GM23248 (cell line): ENCODE measurements around the gene SLITRK4. TPM values are rescaled to one million over a fixed set of nuclear protein-coding genes. Genes with fewer than 3 reads are reported as not detected.

Experiments used
- DNase-seq: peaks from one replicate; pipeline ENCODE4 v3.0.0-alpha.2; 2015
- H2AFZ ChIP-seq: fragments of 200-600 bp; sonication (generic); 2 replicates; pipeline ENCODE4 v1.6.1; 2016; ENCODE audit warnings: antibody characterized with exemption
- H3F3A ChIP-seq: fragments of 200-600 bp; sonication (generic); 2 replicates; pipeline ENCODE4 v1.6.1; 2016; ENCODE audit warnings: mild to moderate bottlenecking, antibody characterized with exemption, mixed run types; ENCODE audit not compliant: insufficient read depth
- H3K27ac ChIP-seq: fragments of 200-600 bp; sonication (generic); 2 replicates; pipeline ENCODE4 v1.5.1; 2016; ENCODE audit warnings: mild to moderate bottlenecking
- H3K27me3 ChIP-seq: fragments of 200-600 bp; sonication (generic); replicated peaks from 2 replicates; pipeline ENCODE4 v1.6.1; 2016; ENCODE audit warnings: mild to moderate bottlenecking; ENCODE audit not compliant: insufficient read depth
- H3K36me3 ChIP-seq: fragments of 200-600 bp; sonication (generic); 2 replicates; pipeline ENCODE4 v1.6.1; 2016; ENCODE audit warnings: low read depth, mild to moderate bottlenecking
- H3K4me1 ChIP-seq: fragments of 200-600 bp; sonication (generic); 2 replicates; pipeline ENCODE4 v1.6.1; 2016; ENCODE audit warnings: mild to moderate bottlenecking; ENCODE audit not compliant: insufficient read depth
- H3K4me2 ChIP-seq: fragments of 200-600 bp; sonication (generic); one replicate; pipeline ENCODE4 v1.6.1; 2016; ENCODE audit warnings: mild to moderate bottlenecking; ENCODE audit not compliant: unreplicated experiment
- H3K4me3 ChIP-seq: fragments of 200-600 bp; sonication (generic); 2 replicates; pipeline ENCODE4 v1.5.1; 2016; ENCODE audit warnings: mild to moderate bottlenecking
- H3K79me2 ChIP-seq: fragments of 200-600 bp; sonication (generic); 2 replicates; pipeline ENCODE4 v1.6.1; 2016; ENCODE audit warnings: mild to moderate bottlenecking; ENCODE audit not compliant: insufficient read depth
- H3K9ac ChIP-seq: fragments of 200-600 bp; sonication (generic); 2 replicates; pipeline ENCODE4 v1.6.1; 2016; ENCODE audit warnings: mild to moderate bottlenecking
- H3K9me2 ChIP-seq: fragments of 200-600 bp; sonication (generic); 2 replicates; pipeline ENCODE4 v1.6.1; 2016; ENCODE audit warnings: mixed run types, mild to moderate bottlenecking, moderate library complexity; ENCODE audit not compliant: insufficient read depth
- H3K9me3 ChIP-seq: fragments of 200-600 bp; sonication (generic); one replicate; pipeline ENCODE4 v1.6.1; 2017; ENCODE audit warnings: low read depth
- H4K20me1 ChIP-seq: fragments of 200-600 bp; sonication (generic); 2 replicates; pipeline ENCODE4 v1.6.0; 2016; ENCODE audit not compliant: insufficient read depth
- EZH2 ChIP-seq: fragments of 200-600 bp; sonication (generic); IDR thresholded peaks from 2 replicates; pipeline ENCODE4 v1.6.1; 2018; ENCODE audit warnings: antibody characterized with exemption, mild to moderate bottlenecking; ENCODE audit not compliant: insufficient read depth, poor library complexity, severe bottlenecking
- EZH2phosphoT487 ChIP-seq: fragments of 200-600 bp; sonication (generic); IDR thresholded peaks from 2 replicates; pipeline ENCODE4 v1.6.1; 2018; ENCODE audit warnings: antibody characterized with exemption, moderate library complexity, mild to moderate bottlenecking, low read depth; ENCODE audit not compliant: insufficient read depth
- WGBS, 2 experiments: methylation state at CpG; one replicate each; pipeline ENCODE4 v1.1.6; 2015 to 2017; ENCODE audit warnings: low lambda C conversion rate in 2 of 2, low coverage in 1 of 2; ENCODE audit errors: missing lambda C conversion rate in 2 of 2; 5-methylcytosine and 5-hydroxymethylcytosine counted together
- in situ Hi-C: fragments of 300-500 bp; cut with MboI; formaldehyde crosslinking; loops from 2 replicates; pipeline ENCODE4 v1.15.0; 2020
- polyA plus RNA-seq: library from polyadenylated mRNA; unstranded; fragments of >200 nt; fragmentation: Nextera tagmentation; extraction: Ambion mirVana; gene quantifications from 2 replicates; pipeline ENCODE4 v1.2.1, GENCODE V29; 2016
- total RNA-seq: library from RNA; depleted of rRNA; stranded (reverse); fragments of >200 nt; shearing (Covaris generic); gene quantifications from 2 replicates; pipeline ENCODE4 v1.2.3, GENCODE V29; 2014; rRNA removed

SLITRK4 gene
- total and polyA plus RNA-seq, 2 experiments from 2014 or later = not detected

- Histone ChIP-seq H3K79me2 (no peaks in the 10 kb centered on the region), H3K9ac (no peak overlapping the region), H3F3A (no peaks in the 10 kb centered on the region), H3K27me3 (no peaks in the 10 kb centered on the region), H3K4me3 (no peak overlapping the region), H3K9me3 (no peaks in the 10 kb centered on the region), H3K4me2 (no peak overlapping the region), H3K36me3 (no peaks in the 10 kb centered on the region), H3K9me2 (no peaks in the 10 kb centered on the region), H3K4me1 (no peaks in the 10 kb centered on the region), H2AFZ (no peak overlapping the region), H3K27ac (no peak overlapping the region), H4K20me1 (no peaks in the 10 kb centered on the region)
- in situ Hi-C loops = no loop called here
- 0% methylated on average over 2 of the region's 2 CpGs for WGBS, 2 experiments
- TF ChIP-seq EZH2phosphoT487 (no peak), EZH2 (no peak)
- DNase-seq = no peak
Measured at GRCh38 chrX:143581240-143581639, 54.7 kb downstream of the SLITRK4 start.

DNA sequence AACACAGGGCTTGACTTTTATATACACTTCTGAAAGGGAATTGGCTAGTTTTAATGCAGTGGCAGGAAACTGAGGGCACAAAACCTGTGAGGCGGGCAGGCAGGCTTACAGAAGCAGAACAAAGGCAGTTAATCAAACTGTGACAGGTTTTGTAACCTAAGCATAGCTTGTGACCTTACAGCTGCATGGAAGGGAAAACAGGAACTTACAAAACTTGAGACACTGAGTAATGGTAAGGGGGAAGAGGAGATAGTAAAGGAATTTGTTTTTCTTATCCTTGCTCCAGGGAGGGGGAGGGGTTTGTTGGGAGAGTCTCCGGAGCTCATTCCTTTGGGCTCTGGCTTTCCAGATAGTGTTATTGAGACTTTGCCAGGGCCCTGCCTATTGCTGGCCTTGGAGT, 55.6 kb downstream of the SLITRK4 start:
- Histone ChIP-seq H3K9me2 (no peaks in the 10 kb centered on the region), H4K20me1 (no peaks in the 10 kb centered on the region), H3K9ac (no peak overlapping the region), H2AFZ (no peak overlapping the region), H3K4me1 (no peaks in the 10 kb centered on the region), H3K27ac (no peak overlapping the region), H3K4me2 (no peak overlapping the region), H3K27me3 (no peaks in the 10 kb centered on the region), H3F3A (no peaks in the 10 kb centered on the region), H3K4me3 (no peak overlapping the region), H3K9me3 (no peaks in the 10 kb centered on the region), H3K36me3 (no peaks in the 10 kb centered on the region), H3K79me2 (no peaks in the 10 kb centered on the region)
- WGBS, 2 experiments = 0% methylated on average over 2 of the region's 2 CpGs
- no peak for DNase-seq
- in situ Hi-C loops = no loop called here
- TF ChIP-seq EZH2phosphoT487 (no peak), EZH2 (no peak)

Other genes starting within 250 kb of the SLITRK4 start
- gene SPANXN3, start 118.6 kb downstream of the SLITRK4 start, total RNA-seq = not detected in 2 replicates
- not detected in 2 replicates for gene SPANXN3, start 118.6 kb downstream of the SLITRK4 start, polyA plus RNA-seq
- not detected in 2 replicates for gene SPANXN2, start 84.7 kb upstream of the SLITRK4 start, total RNA-seq
- gene SPANXN2, start 84.7 kb upstream of the SLITRK4 start, polyA plus RNA-seq = not detected in 2 replicates
- not detected in 2 replicates for gene UBE2NL, start 248.0 kb upstream of the SLITRK4 start, total RNA-seq
- not detected in 2 replicates for gene UBE2NL, start 248.0 kb upstream of the SLITRK4 start, polyA plus RNA-seq